Measurements from ENCODE around the gene AMT.

Gene AMT

DNA sequence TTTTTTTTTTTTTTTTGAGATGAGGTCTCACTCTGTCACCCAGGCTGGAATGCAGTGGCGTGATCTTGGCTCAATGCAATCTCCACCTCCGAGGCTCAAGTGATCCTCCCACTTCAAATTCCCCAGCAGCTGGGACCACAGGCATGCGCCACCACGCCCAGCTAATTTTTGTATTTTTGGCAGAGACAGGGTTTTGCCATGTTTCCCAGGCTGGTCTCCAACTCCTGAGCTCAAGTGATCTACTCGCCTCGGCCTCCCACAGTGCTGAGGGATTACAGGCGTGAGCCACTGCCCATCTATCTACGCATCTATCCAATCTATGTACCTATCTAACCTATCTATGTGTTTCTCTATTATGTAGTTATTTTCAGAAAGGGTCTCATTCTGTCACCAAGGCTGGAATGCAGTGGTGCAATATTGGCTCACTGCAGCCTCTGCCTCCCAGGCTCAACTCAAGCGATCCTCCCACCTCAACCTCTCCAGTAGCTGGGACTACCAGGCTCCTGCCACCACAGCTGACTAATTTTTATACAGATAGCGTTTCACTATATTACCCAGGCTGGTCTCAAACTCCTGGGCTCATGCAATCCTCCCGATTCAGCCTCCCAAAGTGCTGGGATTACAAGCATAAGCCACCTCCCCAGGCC lies 43.9 kb downstream of the AMT start:
- Histone ChIP-seq H3K4me3 (ENCODE audit: low read depth, low read length) (no peak overlapping the region), H3K36me3 (ENCODE audit: control insufficient read depth, insufficient read depth, low read length) (peaks cover 6% of the 10 kb centered on the region), H3K9ac (ENCODE audit: low read depth, low read length) (no peak overlapping the region), H3K9me3 (ENCODE audit: control insufficient read depth, insufficient read depth, low read length) (no peaks in the 10 kb centered on the region), H3K4me1 (ENCODE audit: control insufficient read depth, insufficient read depth, low read length) (no peaks in the 10 kb centered on the region), H3K27me3 (ENCODE audit: control insufficient read depth, insufficient read depth, low read length) (no peaks in the 10 kb centered on the region)

DNA sequence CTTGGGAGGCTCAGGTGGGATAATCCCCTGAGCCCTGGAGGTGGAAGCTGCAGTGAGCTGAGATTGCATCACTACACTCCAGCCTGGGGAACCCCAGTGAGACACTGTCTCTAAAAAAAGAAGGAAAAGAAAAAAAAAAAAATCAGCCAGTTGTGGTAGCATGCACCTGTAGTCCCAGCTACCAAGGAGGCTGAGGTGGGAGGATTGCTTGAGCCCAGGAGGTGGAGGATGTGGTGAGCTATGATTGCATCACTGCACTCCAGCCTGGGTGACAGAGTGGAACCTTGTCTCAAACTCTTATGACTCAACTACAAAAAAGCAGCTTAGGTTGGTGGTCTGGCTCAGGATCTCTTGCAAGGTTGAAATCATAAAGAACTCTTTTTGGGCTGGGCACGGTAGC lies 44.8 kb downstream of the AMT start:
- H3K36me3 ChIP-seq (ENCODE audit: control insufficient read depth, insufficient read depth, low read length), result peaks cover 10% of the 10 kb centered on the region
- no peaks in the 10 kb centered on the region for H3K9me3 ChIP-seq (ENCODE audit: control insufficient read depth, insufficient read depth, low read length)
- H3K27me3 ChIP-seq (ENCODE audit: control insufficient read depth, insufficient read depth, low read length), result no peaks in the 10 kb centered on the region
- no peak overlapping the region for H3K4me3 ChIP-seq (ENCODE audit: low read depth, low read length)
- H3K9ac ChIP-seq (ENCODE audit: low read depth, low read length), result no peak overlapping the region
- H3K4me1 ChIP-seq (ENCODE audit: control insufficient read depth, insufficient read depth, low read length), result no peaks in the 10 kb centered on the region

DNA sequence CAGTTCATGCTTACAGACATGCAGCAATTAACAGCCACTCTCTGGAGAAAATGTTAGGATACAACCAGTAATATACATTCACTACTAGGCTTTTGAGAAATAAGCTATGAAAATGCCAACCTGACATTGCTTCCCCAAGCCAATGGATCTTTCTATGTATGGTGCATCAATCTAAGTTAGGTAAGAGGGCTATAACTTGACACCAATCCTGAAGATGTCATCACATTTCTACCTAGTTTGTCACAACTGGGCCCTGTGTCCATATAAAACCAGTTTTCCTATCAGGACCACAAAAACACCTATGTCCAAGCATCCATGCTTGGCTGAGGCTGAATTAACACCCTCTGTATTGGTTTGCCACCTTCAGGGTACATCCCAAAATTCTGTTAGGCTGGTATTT lies 50.3 kb downstream of the AMT start:
- Histone ChIP-seq H3K4me1 (ENCODE audit: control insufficient read depth, insufficient read depth, low read length) (no peaks in the 10 kb centered on the region), H3K36me3 (ENCODE audit: control insufficient read depth, insufficient read depth, low read length) (peaks cover 23% of the 10 kb centered on the region), H3K9me3 (ENCODE audit: control insufficient read depth, insufficient read depth, low read length) (no peaks in the 10 kb centered on the region), H3K27me3 (ENCODE audit: control insufficient read depth, insufficient read depth, low read length) (no peaks in the 10 kb centered on the region), H3K4me3 (ENCODE audit: low read depth, low read length) (no peak overlapping the region), H3K9ac (ENCODE audit: low read depth, low read length) (no peak overlapping the region)

DNA sequence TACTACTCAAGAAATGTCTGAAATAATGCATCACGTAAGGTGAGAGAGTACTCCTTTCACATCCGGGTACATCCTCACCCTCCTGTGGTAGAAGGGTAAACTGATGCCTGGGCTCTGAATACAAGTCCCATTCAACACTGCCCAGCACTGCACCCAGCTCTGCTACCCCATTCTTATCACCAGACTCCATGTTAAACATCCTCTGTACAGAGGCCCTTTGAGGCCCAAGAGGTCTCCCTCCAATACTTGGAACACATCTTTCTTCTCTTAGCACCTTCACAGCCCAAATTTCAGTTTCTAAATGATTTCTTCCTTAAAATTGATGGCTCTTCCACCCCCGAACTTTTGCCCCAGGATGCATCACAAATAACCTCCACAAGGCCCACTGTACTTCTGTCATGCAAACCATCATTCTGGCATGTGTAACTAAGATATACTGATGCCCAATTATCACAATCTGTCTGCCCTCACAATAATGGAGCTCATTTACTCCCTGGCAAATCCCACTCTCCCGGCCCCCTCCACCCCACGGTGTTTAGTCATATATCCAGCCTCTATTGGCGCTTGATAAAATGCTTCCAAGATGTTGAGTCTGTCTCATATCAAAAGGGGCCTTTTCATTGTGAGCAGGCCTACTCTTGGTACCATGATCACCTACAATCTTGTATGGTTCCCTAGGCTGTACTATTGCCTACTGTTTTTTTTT lies 51.5 kb downstream of the AMT start:
- no peak overlapping the region for H3K4me3 ChIP-seq (ENCODE audit: low read depth, low read length)
- no peak overlapping the region for H3K9ac ChIP-seq (ENCODE audit: low read depth, low read length)
- H3K9me3 ChIP-seq (ENCODE audit: control insufficient read depth, insufficient read depth, low read length), result no peaks in the 10 kb centered on the region
- H3K4me1 ChIP-seq (ENCODE audit: control insufficient read depth, insufficient read depth, low read length), result no peaks in the 10 kb centered on the region
- H3K36me3 ChIP-seq (ENCODE audit: control insufficient read depth, insufficient read depth, low read length), result peaks cover 27% of the 10 kb centered on the region
- no peaks in the 10 kb centered on the region for H3K27me3 ChIP-seq (ENCODE audit: control insufficient read depth, insufficient read depth, low read length)
